ENCODE measurements around the gene CEND1. TPM values are rescaled to one million over a fixed set of nuclear protein-coding genes. Genes with fewer than 3 reads are reported as not detected.

Gene CEND1
- total and polyA plus RNA-seq, 2 of the 13 experiments (the other 11 are each of a cell fraction or from before 2014, with no cell fraction given): not detected

GRCh38 chr11:777288-778255, 12.3 kb downstream of the CEND1 start, which contains the start of gene GATD1 (continued):
- TF ChIP-seq TOPORS (CRISPR knock-in tag; IDR thresholded peaks at IDR 0.05) (0 out of 2 replicates have a peak, but pooled peaks have one; percentile 65), ZNF564 (CRISPR knock-in tag; IDR thresholded peaks at IDR 0.05) (peak; percentile 65), SKIL (CRISPR knock-in tag; IDR thresholded peaks at IDR 0.05; ENCODE audit: borderline replicate concordance) (no peak), PREB (CRISPR knock-in tag; IDR thresholded peaks at IDR 0.05) (no peak), AGO2 (optimal IDR thresholded peaks at IDR 0.05; ENCODE audit: low read depth, low read length) (no peak), MXD3 (CRISPR knock-in tag; IDR thresholded peaks at IDR 0.05) (0 out of 2 replicates have a peak, but pooled peaks have one; percentile 32)
- TF ChIP-seq, protein P1, sequence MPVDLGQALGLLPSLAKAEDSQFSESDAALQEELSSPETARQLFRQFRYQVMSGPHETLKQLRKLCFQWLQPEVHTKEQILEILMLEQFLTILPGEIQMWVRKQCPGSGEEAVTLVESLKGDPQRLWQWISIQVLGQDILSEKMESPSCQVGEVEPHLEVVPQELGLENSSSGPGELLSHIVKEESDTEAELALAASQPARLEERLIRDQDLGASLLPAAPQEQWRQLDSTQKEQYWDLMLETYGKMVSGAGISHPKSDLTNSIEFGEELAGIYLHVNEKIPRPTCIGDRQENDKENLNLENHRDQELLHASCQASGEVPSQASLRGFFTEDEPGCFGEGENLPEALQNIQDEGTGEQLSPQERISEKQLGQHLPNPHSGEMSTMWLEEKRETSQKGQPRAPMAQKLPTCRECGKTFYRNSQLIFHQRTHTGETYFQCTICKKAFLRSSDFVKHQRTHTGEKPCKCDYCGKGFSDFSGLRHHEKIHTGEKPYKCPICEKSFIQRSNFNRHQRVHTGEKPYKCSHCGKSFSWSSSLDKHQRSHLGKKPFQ (CRISPR knock-in tag; IDR thresholded peaks at IDR 0.05; ENCODE audit: insufficient replicate concordance): peak; percentile 41
- TF ChIP-seq, protein P2, sequence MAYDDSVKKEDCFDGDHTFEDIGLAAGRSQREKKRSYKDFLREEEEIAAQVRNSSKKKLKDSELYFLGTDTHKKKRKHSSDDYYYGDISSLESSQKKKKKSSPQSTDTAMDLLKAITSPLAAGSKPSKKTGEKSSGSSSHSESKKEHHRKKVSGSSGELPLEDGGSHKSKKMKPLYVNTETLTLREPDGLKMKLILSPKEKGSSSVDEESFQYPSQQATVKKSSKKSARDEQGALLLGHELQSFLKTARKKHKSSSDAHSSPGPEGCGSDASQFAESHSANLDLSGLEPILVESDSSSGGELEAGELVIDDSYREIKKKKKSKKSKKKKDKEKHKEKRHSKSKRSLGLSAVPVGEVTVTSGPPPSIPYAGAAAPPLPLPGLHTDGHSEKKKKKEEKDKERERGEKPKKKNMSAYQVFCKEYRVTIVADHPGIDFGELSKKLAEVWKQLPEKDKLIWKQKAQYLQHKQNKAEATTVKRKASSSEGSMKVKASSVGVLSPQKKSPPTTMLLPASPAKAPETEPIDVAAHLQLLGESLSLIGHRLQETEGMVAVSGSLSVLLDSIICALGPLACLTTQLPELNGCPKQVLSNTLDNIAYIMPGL (CRISPR knock-in tag; IDR thresholded peaks at IDR 0.05; ENCODE audit: borderline replicate concordance in 1 of 2, low read depth in 1 of 2): peak in 1 of 2 experiments; percentile 48; a peak in 1 of 4 replicates
- TF ChIP-seq, protein P3, sequence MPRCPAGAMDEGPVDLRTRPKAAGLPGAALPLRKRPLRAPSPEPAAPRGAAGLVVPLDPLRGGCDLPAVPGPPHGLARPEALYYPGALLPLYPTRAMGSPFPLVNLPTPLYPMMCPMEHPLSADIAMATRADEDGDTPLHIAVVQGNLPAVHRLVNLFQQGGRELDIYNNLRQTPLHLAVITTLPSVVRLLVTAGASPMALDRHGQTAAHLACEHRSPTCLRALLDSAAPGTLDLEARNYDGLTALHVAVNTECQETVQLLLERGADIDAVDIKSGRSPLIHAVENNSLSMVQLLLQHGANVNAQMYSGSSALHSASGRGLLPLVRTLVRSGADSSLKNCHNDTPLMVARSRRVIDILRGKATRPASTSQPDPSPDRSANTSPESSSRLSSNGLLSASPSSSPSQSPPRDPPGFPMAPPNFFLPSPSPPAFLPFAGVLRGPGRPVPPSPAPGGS (CRISPR knock-in tag; IDR thresholded peaks at IDR 0.05): peak; percentile 73; the same call in 1 of the 2 replicates
- TF ChIP-seq, protein P4, sequence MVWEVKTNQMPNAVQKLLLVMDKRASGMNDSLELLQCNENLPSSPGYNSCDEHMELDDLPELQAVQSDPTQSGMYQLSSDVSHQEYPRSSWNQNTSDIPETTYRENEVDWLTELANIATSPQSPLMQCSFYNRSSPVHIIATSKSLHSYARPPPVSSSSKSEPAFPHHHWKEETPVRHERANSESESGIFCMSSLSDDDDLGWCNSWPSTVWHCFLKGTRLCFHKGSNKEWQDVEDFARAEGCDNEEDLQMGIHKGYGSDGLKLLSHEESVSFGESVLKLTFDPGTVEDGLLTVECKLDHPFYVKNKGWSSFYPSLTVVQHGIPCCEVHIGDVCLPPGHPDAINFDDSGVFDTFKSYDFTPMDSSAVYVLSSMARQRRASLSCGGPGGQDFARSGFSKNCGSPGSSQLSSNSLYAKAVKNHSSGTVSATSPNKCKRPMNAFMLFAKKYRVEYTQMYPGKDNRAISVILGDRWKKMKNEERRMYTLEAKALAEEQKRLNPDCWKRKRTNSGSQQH (CRISPR knock-in tag; IDR thresholded peaks at IDR 0.05; ENCODE audit: low read depth): no peak

All from HepG2 (cell line).